ENCODE data around the gene MSI1. TPM values are rescaled to one million over a fixed set of nuclear protein-coding genes. Genes with fewer than 3 reads are reported as not detected.

Gene MSI1
- total and polyA plus RNA-seq, 2 experiments from 2014 or later = 12.8 to 16.9 TPM

DNA sequence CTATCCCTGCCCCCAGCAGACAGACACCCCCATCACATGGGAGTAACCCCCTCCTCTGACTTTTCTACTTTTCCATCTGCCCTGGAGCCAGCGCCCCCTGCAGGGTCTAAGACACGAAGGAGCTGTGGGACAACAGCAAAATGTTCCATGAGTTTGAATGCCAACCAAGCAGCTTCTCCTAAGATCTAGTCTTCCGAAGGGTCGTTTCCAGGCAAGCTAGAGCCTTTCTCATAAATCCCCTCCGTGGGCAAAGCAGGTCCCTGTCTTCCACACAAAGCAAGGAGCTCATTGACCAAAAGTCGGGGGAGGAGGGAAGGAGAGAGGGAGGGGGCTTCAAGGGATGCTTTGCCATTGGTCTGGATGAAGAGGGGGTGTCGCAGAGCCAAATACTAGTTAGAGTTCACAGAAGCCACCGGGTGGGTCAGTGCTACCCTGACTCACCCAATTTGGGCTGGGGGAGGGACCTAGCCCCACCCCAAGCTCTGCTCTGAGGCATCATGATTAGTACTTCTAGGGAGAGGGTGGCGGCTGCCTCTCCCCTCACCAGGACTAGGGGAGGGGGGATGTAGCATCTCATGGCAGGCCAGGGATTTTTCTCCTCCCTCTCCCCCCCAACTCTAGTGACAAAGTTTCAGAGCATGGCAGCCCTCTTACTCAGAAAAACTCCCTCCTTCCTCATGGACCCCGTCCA lies 1.6 kb downstream of the MSI1 start (continued):
- TF ChIP-seq, protein P1, sequence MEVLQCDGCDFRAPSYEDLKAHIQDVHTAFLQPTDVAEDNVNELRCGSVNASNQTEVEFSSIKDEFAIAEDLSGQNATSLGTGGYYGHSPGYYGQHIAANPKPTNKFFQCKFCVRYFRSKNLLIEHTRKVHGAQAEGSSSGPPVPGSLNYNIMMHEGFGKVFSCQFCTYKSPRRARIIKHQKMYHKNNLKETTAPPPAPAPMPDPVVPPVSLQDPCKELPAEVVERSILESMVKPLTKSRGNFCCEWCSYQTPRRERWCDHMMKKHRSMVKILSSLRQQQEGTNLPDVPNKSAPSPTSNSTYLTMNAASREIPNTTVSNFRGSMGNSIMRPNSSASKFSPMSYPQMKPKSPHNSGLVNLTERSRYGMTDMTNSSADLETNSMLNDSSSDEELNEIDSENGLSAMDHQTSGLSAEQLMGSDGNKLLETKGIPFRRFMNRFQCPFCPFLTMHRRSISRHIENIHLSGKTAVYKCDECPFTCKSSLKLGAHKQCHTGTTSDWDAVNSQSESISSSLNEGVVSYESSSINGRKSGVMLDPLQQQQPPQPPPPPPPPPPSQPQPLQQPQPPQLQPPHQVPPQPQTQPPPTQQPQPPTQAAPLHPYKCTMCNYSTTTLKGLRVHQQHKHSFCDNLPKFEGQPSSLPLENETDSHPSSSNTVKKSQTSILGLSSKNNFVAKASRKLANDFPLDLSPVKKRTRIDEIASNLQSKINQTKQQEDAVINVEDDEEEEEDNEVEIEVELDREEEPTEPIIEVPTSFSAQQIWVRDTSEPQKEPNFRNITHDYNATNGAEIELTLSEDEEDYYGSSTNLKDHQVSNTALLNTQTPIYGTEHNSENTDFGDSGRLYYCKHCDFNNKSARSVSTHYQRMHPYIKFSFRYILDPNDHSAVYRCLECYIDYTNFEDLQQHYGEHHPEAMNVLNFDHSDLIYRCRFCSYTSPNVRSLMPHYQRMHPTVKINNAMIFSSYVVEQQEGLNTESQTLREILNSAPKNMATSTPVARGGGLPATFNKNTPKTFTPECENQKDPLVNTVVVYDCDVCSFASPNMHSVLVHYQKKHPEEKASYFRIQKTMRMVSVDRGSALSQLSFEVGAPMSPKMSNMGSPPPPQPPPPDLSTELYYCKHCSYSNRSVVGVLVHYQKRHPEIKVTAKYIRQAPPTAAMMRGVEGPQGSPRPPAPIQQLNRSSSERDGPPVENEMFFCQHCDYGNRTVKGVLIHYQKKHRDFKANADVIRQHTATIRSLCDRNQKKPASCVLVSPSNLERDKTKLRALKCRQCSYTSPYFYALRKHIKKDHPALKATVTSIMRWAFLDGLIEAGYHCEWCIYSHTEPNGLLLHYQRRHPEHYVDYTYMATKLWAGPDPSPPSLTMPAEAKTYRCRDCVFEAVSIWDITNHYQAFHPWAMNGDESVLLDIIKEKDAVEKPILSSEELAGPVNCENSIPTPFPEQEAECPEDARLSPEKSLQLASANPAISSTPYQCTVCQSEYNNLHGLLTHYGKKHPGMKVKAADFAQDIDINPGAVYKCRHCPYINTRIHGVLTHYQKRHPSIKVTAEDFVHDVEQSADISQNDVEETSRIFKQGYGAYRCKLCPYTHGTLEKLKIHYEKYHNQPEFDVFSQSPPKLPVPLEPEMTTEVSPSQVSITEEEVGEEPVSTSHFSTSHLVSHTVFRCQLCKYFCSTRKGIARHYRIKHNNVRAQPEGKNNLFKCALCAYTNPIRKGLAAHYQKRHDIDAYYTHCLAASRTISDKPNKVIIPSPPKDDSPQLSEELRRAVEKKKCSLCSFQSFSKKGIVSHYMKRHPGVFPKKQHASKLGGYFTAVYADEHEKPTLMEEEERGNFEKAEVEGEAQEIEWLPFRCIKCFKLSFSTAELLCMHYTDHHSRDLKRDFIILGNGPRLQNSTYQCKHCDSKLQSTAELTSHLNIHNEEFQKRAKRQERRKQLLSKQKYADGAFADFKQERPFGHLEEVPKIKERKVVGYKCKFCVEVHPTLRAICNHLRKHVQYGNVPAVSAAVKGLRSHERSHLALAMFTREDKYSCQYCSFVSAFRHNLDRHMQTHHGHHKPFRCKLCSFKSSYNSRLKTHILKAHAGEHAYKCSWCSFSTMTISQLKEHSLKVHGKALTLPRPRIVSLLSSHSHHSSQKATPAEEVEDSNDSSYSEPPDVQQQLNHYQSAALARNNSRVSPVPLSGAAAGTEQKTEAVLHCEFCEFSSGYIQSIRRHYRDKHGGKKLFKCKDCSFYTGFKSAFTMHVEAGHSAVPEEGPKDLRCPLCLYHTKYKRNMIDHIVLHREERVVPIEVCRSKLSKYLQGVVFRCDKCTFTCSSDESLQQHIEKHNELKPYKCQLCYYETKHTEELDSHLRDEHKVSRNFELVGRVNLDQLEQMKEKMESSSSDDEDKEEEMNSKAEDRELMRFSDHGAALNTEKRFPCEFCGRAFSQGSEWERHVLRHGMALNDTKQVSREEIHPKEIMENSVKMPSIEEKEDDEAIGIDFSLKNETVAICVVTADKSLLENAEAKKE (CRISPR knock-in tag; IDR thresholded peaks at IDR 0.05) = no peak

DNA sequence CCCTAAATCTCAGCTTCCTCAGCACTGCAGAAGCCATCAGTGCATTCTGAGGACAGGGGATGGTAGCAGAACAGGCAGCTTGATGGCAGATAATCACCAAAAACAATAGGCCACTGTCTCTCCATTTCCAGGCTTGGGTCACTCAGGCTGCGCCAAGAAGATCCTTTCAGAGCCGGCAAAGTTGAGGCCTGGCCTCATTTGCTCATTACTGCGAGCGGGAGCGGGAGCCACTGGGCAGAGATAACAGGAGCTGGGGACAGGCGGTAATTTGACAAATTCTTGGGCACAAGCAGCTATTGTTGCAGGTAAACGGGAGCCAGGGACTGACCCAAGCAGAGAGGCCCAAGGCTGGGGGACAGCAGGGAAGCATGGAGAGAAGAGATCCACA lies 2.1 kb downstream of the MSI1 start:
- H3K9me2 ChIP-seq (ENCODE audit: insufficient read depth) = no peaks in the 10 kb centered on the region
- H3K27me3 ChIP-seq (ENCODE audit: insufficient read depth) = peaks cover 41% of the 10 kb centered on the region
- no peak for ATAC-seq
- peak overlapping the region; percentile 79; the same call in 1 of the 2 replicates for H3K4me3 ChIP-seq
- Mint-ChIP-seq H3K4me3 (peak overlapping the region; percentile 88), H3K27me3 (ENCODE audit: insufficient read depth, low read depth, poor library complexity) (peaks cover 41% of the 10 kb centered on the region), H3K27ac (no peak overlapping the region), H3K9me3 (no peaks in the 10 kb centered on the region; the same call in 2 of the 3 replicates), H3K4me1 (peaks cover 73% of the 10 kb centered on the region), H3K36me3 (ENCODE audit: low read depth) (peaks cover 52% of the 10 kb centered on the region)
- H3F3A ChIP-seq (replicated peaks; ENCODE audit: low read depth) = peaks cover 30% of the 10 kb centered on the region
- no peak for DNase-seq (ENCODE audit: low spot score)
- peaks cover 9% of the 10 kb centered on the region; the same call in 1 of the 2 replicates for H4K20me1 ChIP-seq (replicated peaks; ENCODE audit: insufficient read depth)
- no peaks in the 10 kb centered on the region for H3K36me3 ChIP-seq (ENCODE audit: insufficient read depth)
- H2AFZ ChIP-seq = no peak overlapping the region
- H3K27ac ChIP-seq (ENCODE audit: low read depth) = no peak overlapping the region
- H3K79me2 ChIP-seq (replicated peaks; ENCODE audit: insufficient read depth) = 0 out of 2 replicates have a peak, but pooled peaks cover 7% of the 10 kb centered on the region
- peak overlapping the region; percentile 99 for H3K4me2 ChIP-seq
- peaks cover 48% of the 10 kb centered on the region for H3K4me1 ChIP-seq (ENCODE audit: insufficient read depth)
- TF ChIP-seq, protein P1 (CRISPR knock-in tag; IDR thresholded peaks at IDR 0.05) = no peak
- TF ChIP-seq, protein P2, sequence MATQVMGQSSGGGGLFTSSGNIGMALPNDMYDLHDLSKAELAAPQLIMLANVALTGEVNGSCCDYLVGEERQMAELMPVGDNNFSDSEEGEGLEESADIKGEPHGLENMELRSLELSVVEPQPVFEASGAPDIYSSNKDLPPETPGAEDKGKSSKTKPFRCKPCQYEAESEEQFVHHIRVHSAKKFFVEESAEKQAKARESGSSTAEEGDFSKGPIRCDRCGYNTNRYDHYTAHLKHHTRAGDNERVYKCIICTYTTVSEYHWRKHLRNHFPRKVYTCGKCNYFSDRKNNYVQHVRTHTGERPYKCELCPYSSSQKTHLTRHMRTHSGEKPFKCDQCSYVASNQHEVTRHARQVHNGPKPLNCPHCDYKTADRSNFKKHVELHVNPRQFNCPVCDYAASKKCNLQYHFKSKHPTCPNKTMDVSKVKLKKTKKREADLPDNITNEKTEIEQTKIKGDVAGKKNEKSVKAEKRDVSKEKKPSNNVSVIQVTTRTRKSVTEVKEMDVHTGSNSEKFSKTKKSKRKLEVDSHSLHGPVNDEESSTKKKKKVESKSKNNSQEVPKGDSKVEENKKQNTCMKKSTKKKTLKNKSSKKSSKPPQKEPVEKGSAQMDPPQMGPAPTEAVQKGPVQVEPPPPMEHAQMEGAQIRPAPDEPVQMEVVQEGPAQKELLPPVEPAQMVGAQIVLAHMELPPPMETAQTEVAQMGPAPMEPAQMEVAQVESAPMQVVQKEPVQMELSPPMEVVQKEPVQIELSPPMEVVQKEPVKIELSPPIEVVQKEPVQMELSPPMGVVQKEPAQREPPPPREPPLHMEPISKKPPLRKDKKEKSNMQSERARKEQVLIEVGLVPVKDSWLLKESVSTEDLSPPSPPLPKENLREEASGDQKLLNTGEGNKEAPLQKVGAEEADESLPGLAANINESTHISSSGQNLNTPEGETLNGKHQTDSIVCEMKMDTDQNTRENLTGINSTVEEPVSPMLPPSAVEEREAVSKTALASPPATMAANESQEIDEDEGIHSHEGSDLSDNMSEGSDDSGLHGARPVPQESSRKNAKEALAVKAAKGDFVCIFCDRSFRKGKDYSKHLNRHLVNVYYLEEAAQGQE (IDR thresholded peaks at IDR 0.05; ENCODE audit: unreplicated experiment) = no peak
- no peak for TF ChIP-seq EZH2 (IDR thresholded peaks at IDR 0.05; ENCODE audit: low read depth, unreplicated experiment)
- TF ChIP-seq ZNF331 (CRISPR knock-in tag; IDR thresholded peaks at IDR 0.05; ENCODE audit: low read depth) = no peak
